Right atrium auricular region (tissue), 2 donors: Measurements from ENCODE around the gene TMEM59. TPM values are rescaled to one million over a fixed set of nuclear protein-coding genes. Genes with fewer than 3 reads are reported as not detected.

ENCODE experiments used
- DNase-seq: peaks from one replicate; pipeline ENCODE4 v3.0.0-alpha.2; 2019; ENCODE audit warnings: low spot score
- H3K27ac ChIP-seq, 2 donors: fragments of 200-600 bp; sonication (generic); 1 replicate in 1 of 2; 2 replicates in 1 of 2; pipeline ENCODE4 v1.5.1; 2016 to 2019
- H3K27me3 ChIP-seq, 2 donors: fragments of 200-600 bp; sonication (generic); one replicate each; pipeline versions ENCODE4 v1.5.1 to v1.6.0; 2017 to 2019
- H3K36me3 ChIP-seq: fragments of 200-600 bp; sonication (generic); one replicate; pipeline ENCODE4 v1.5.1; 2016
- H3K4me1 ChIP-seq, 2 donors: fragments of 200-600 bp; sonication (generic); one replicate each; pipeline versions ENCODE4 v1.5.1 to v1.6.0; 2017 to 2019
- H3K4me3 ChIP-seq, 2 donors: fragments of 200-600 bp; sonication (generic); 1 replicate in 1 of 2; 2 replicates in 1 of 2; pipeline ENCODE4 v1.5.1; 2017 to 2019; ENCODE audit warnings: mild to moderate bottlenecking in 1 of 2, moderate library complexity in 1 of 2
- H3K9me3 ChIP-seq, 2 donors: fragments of 200-600 bp; sonication (generic); one replicate each; pipeline ENCODE4 v1.5.1; 2019
- microRNA-seq, 2 donors: library from miRNA; unstranded; fragments of <30 nt; microRNA quantifications; one replicate each; pipeline ENCODE4, GENCODE V29; 2016 to 2017; ENCODE audit warnings: borderline number of aligned reads in 2 of 2, borderline replicate concordance in 1 of 2
- total RNA-seq, 2 donors: library from RNA; depleted of rRNA; stranded (reverse); fragments of >200 nt; gene quantifications; one replicate each; pipeline ENCODE4 v1.1.0, GENCODE V29; 2016
- TF ChIP-seq, protein P1 (sequence below), 2 donors: fragments of 200-600 bp; sonication (generic); IDR thresholded peaks; one replicate each; pipeline ENCODE4 v1.5.1; 2019; ENCODE audit warnings: antibody characterized with exemption in 2 of 2

The TMEM59 gene
- total RNA-seq, 2 donors from 2014 or later = 277 to 390 TPM

- Histone ChIP-seq H3K4me1 (peaks cover 0 to 17% of the 10 kb centered on the region in 2 donors), H3K27ac (peak overlapping the region; percentile 11), H3K4me3 (peak overlapping the region; percentile 2 to 39), H3K9me3 (no peaks in the 10 kb centered on the region), H3K36me3 (no peaks in the 10 kb centered on the region), H3K27me3 (no peaks in the 10 kb centered on the region)
- TF ChIP-seq, protein P1, sequence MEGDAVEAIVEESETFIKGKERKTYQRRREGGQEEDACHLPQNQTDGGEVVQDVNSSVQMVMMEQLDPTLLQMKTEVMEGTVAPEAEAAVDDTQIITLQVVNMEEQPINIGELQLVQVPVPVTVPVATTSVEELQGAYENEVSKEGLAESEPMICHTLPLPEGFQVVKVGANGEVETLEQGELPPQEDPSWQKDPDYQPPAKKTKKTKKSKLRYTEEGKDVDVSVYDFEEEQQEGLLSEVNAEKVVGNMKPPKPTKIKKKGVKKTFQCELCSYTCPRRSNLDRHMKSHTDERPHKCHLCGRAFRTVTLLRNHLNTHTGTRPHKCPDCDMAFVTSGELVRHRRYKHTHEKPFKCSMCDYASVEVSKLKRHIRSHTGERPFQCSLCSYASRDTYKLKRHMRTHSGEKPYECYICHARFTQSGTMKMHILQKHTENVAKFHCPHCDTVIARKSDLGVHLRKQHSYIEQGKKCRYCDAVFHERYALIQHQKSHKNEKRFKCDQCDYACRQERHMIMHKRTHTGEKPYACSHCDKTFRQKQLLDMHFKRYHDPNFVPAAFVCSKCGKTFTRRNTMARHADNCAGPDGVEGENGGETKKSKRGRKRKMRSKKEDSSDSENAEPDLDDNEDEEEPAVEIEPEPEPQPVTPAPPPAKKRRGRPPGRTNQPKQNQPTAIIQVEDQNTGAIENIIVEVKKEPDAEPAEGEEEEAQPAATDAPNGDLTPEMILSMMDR (IDR thresholded peaks at IDR 0.05) = no peak
- DNase-seq = no peak
Measured at GRCh38 chr1:53982034-53982762, 70.8 kb downstream of the TMEM59 start.

DNA sequence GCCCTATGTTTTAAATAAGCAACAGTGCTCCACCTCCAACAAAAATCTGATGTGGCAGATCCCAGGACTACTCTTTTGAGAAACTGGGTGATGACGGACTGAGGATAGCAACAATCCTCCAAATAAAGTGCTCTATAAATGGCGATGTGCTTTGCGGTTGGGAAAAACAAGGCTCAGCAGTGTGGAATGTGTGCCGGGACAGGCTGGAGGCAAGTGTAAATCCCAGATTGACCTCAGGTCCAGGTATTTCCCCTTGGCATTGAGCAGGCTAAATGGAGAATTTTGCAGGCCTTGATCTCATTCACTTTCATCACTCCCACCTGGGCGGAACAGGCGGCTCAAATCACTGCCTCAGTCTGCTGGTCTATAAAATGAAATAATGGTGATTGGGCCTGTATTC, 71.8 kb downstream of the TMEM59 start:
- Histone ChIP-seq H3K27ac (no peak overlapping the region), H3K27me3 (no peaks in the 10 kb centered on the region), H3K4me1 (peaks cover 0 to 17% of the 10 kb centered on the region in 2 donors), H3K9me3 (no peaks in the 10 kb centered on the region), H3K36me3 (no peaks in the 10 kb centered on the region), H3K4me3 (no peak overlapping the region)
- TF ChIP-seq, protein P1 (IDR thresholded peaks at IDR 0.05) = no peak
- DNase-seq = no peak

GRCh38 chr1:53979712-53980450, 73.1 kb downstream of the TMEM59 start:
- no peaks in the 10 kb centered on the region for H3K27me3 ChIP-seq
- no peak overlapping the region for H3K27ac ChIP-seq
- DNase-seq = no peak
- H3K4me3 ChIP-seq = no peak overlapping the region
- no peaks in the 10 kb centered on the region for H3K9me3 ChIP-seq
- peaks cover 0 to 17% of the 10 kb centered on the region in 2 donors for H3K4me1 ChIP-seq
- TF ChIP-seq, protein P1 (IDR thresholded peaks at IDR 0.05) = no peak
- H3K36me3 ChIP-seq = no peaks in the 10 kb centered on the region

Small RNAs within 50 kb of the gene (microRNA-seq; reads per million reads assigned to microRNA genes)
- gene MIR4781 = 0.71 to 5.0 reads per million in 2 donors

Other genes with a start within 250 kb of the TMEM59 start
- 1 to 10 TPM; 6.4 TPM for gene NDC1, start 214.9 kb downstream of the TMEM59 start, total RNA-seq
- 10 to 100 TPM; 14.1 to 17.5 TPM for gene YIPF1, start 163.4 kb downstream of the TMEM59 start, total RNA-seq
- gene DIO1, start 159.0 kb downstream of the TMEM59 start, total RNA-seq = not detected
- 10 to 100 TPM in 1 of 2 donors, 1 to 10 TPM in 1; 6.5 to 10.1 TPM for gene IFT25, start 107.5 kb downstream of the TMEM59 start, total RNA-seq
- gene LRRC42, start 106.9 kb downstream of the TMEM59 start, total RNA-seq = 10 to 100 TPM; 10.5 to 10.6 TPM
- gene LDLRAD1, start 35.0 kb downstream of the TMEM59 start, total RNA-seq = not detected
- 1 to 10 TPM; 3.3 to 5.6 TPM for gene TCEANC2, start 404 bp upstream of the TMEM59 start, total RNA-seq
- not detected for gene CDCP2, start 99.8 kb upstream of the TMEM59 start, total RNA-seq
- gene CYB5RL, start 146.8 kb upstream of the TMEM59 start, total RNA-seq = 1 to 10 TPM; 2.0 to 3.5 TPM
- gene MRPL37, start 147.0 kb upstream of the TMEM59 start, total RNA-seq = 10 to 100 TPM; 63.1 to 75.9 TPM